ENCODE results near the gene ADRA2B.

DNA sequence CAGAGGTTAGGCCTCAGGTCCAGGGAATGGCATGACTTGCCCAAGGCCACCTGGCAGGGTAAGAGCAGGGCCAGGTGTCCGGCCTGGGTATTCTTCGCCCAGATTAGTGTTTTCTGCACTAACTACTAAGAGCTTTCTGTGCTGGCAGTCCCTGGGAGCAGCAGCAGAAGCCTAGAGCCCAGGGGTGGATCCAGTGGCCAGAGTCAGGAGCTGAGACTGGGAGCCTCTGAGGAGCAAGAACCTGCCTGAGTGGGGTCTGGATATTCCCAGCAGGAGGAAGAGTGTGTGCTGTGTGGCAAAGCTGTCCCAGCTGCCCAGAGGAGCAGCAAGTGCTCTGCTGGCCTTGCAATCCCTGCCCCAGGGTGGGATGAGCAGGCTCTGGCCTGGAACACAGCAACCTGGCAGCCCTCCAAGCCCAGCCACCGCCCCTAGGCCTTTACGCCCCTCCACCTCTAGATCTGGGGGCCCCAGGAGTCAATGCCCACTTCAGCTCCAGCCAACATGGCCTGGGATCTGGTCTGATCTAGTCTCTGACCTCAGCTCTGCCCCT lies 50.9 kb downstream of the ADRA2B start:
- TF ChIP-seq, protein P1, sequence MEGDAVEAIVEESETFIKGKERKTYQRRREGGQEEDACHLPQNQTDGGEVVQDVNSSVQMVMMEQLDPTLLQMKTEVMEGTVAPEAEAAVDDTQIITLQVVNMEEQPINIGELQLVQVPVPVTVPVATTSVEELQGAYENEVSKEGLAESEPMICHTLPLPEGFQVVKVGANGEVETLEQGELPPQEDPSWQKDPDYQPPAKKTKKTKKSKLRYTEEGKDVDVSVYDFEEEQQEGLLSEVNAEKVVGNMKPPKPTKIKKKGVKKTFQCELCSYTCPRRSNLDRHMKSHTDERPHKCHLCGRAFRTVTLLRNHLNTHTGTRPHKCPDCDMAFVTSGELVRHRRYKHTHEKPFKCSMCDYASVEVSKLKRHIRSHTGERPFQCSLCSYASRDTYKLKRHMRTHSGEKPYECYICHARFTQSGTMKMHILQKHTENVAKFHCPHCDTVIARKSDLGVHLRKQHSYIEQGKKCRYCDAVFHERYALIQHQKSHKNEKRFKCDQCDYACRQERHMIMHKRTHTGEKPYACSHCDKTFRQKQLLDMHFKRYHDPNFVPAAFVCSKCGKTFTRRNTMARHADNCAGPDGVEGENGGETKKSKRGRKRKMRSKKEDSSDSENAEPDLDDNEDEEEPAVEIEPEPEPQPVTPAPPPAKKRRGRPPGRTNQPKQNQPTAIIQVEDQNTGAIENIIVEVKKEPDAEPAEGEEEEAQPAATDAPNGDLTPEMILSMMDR (IDR thresholded peaks at IDR 0.05): no peak
- TF ChIP-seq POLR2A (IDR thresholded peaks at IDR 0.05): no peak

Measured in body of pancreas (tissue), 4 donors.